ENCODE data around the gene MYO7A. TPM values are rescaled to one million over a fixed set of nuclear protein-coding genes. Genes with fewer than 3 reads are reported as not detected.

Gene MYO7A
- total RNA-seq, 3 donors from 2014 or later: 2.3 to 9.9 (median 6.7) TPM

- intact Hi-C loops (cut with DNase I, micrococcal nuclease): no loop called here
- no peaks in the 10 kb centered on the region for H3K36me3 ChIP-seq (ENCODE audit: low read depth)
- H3K9me3 ChIP-seq: no peaks in the 10 kb centered on the region
- no peaks in the 10 kb centered on the region for H3K4me1 ChIP-seq (ENCODE audit: low read depth)
- TF ChIP-seq CTCF (IDR thresholded peaks at IDR 0.05): no peak
- ATAC-seq (no peak), DNase-seq (no peak)
- no peak overlapping the region for H3K4me3 ChIP-seq
These were observed 10.1 kb downstream of the MYO7A start for GRCh38 chr11:77138106-77138649.

GRCh38 chr11:77139201-77139600, 11.2 kb downstream of the MYO7A start:
- intact Hi-C loops (cut with DNase I, micrococcal nuclease): no loop called here
- Histone ChIP-seq H3K4me1 (ENCODE audit: low read depth) (no peaks in the 10 kb centered on the region), H3K4me3 (no peak overlapping the region), H3K36me3 (ENCODE audit: low read depth) (no peaks in the 10 kb centered on the region), H3K9me3 (no peaks in the 10 kb centered on the region)
- no peak for TF ChIP-seq CTCF (IDR thresholded peaks at IDR 0.05)
- ATAC-seq: no peak
- DNase-seq: peak in 1 of 3 donors; percentile 23

- intact Hi-C loops (cut with DNase I, micrococcal nuclease): no loop called here
- Histone ChIP-seq H3K36me3 (ENCODE audit: low read depth) (no peaks in the 10 kb centered on the region), H3K4me3 (no peak overlapping the region), H3K9me3 (no peaks in the 10 kb centered on the region), H3K4me1 (ENCODE audit: low read depth) (no peaks in the 10 kb centered on the region)
- no peak for TF ChIP-seq CTCF (IDR thresholded peaks at IDR 0.05)
- ATAC-seq: peak; percentile 10
- DNase-seq: peak in 1 of 3 donors; percentile 32
These were observed 12.3 kb downstream of the MYO7A start for GRCh38 chr11:77140231-77140851.

GRCh38 chr11:77141034-77141433, 13.0 kb downstream of the MYO7A start:
- Histone ChIP-seq H3K9me3 (no peaks in the 10 kb centered on the region), H3K4me1 (ENCODE audit: low read depth) (no peaks in the 10 kb centered on the region), H3K4me3 (no peak overlapping the region), H3K36me3 (ENCODE audit: low read depth) (no peaks in the 10 kb centered on the region)
- DNase-seq (no peak), ATAC-seq (peak; percentile 57)
- TF ChIP-seq CTCF (IDR thresholded peaks at IDR 0.05): no peak
- intact Hi-C loops (cut with DNase I, micrococcal nuclease): no loop called here

- ATAC-seq (no peak), DNase-seq (no peak)
- H3K4me3 ChIP-seq: no peak overlapping the region
- TF ChIP-seq CTCF (IDR thresholded peaks at IDR 0.05): no peak
- H3K9me3 ChIP-seq: no peaks in the 10 kb centered on the region
- intact Hi-C loops (cut with DNase I, micrococcal nuclease): no loop called here
- no peaks in the 10 kb centered on the region for H3K4me1 ChIP-seq (ENCODE audit: low read depth)
- no peaks in the 10 kb centered on the region for H3K36me3 ChIP-seq (ENCODE audit: low read depth)
These were observed 13.4 kb downstream of the MYO7A start for GRCh38 chr11:77141475-77141874.
